ENCODE data around the gene TGFBR2. TPM values are rescaled to one million over a fixed set of nuclear protein-coding genes. Genes with fewer than 3 reads are reported as not detected.

The TGFBR2 gene
- total RNA-seq, 1 experiment from 2014 or later, result 16.1 TPM

DNA sequence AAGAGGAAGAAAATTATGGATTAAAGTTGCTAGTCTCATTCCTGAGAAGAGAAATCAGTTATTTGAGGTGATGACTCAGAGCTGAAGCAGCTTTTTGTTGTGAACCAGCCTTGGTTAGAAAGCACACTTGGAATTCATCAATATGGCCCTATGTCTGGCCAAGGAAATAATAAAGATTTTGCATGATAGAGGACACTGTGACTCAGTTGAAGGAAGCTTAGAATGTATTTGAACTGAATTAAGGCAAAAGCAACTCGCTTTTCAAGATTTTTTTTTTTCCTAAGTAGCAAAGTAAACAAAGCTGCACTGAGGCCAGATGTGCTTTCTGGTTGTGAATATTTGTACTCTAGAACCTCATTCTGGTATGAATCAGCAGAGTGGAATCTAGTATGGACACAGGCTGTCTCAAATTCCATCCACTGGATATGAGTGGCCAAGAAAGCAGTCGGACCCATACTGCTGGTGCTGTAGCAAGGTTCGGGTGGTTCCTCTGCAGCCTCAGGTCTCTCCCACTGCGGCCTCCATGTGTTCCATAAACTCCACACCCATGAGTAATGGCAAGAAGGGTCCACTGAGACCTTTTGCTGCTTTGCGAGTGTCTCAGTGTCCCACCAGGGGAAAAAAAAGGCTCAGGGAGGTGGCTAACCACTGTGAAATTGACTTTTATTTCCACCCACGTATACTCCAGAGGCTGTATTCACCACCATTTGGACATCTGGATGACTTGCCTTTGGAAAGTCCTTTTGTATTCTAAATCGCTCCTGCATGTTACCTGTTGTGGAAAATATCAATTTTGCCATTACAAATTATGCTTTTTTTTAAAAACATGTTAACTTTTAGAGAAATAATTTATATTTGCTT is 53.1 kb downstream of the TGFBR2 start:
- POLR2A ChIA-PET (ENCODE audit: low non-redundant PET), result no interaction called here
- Histone ChIP-seq H3K4me1 (ENCODE audit: insufficient read depth, low read length, poor library complexity, severe bottlenecking) (peaks cover 98% of the 10 kb centered on the region), H3K4me3 (ENCODE audit: low read depth, low read length, poor library complexity, severe bottlenecking) (peak overlapping the region; percentile 5), H3K27me3 (replicated peaks; ENCODE audit: insufficient read depth, low read depth, low read length, poor library complexity) (no peaks in the 10 kb centered on the region), H3K27ac (ENCODE audit: low read depth, low read length, poor library complexity, severe bottlenecking) (peak overlapping the region; percentile 92), H3K36me3 (ENCODE audit: insufficient read depth, low read length, poor library complexity, severe bottlenecking) (no peaks in the 10 kb centered on the region), H3K9me3 (ENCODE audit: low read depth, low read length, poor library complexity, severe bottlenecking) (no peaks in the 10 kb centered on the region)
- TF ChIP-seq, protein P1, sequence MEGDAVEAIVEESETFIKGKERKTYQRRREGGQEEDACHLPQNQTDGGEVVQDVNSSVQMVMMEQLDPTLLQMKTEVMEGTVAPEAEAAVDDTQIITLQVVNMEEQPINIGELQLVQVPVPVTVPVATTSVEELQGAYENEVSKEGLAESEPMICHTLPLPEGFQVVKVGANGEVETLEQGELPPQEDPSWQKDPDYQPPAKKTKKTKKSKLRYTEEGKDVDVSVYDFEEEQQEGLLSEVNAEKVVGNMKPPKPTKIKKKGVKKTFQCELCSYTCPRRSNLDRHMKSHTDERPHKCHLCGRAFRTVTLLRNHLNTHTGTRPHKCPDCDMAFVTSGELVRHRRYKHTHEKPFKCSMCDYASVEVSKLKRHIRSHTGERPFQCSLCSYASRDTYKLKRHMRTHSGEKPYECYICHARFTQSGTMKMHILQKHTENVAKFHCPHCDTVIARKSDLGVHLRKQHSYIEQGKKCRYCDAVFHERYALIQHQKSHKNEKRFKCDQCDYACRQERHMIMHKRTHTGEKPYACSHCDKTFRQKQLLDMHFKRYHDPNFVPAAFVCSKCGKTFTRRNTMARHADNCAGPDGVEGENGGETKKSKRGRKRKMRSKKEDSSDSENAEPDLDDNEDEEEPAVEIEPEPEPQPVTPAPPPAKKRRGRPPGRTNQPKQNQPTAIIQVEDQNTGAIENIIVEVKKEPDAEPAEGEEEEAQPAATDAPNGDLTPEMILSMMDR (conservative IDR thresholded peaks at IDR 0.05; ENCODE audit: low read depth, low read length), result no peak
- TF ChIP-seq EZH2 (IDR thresholded peaks at IDR 0.05; ENCODE audit: borderline replicate concordance, low read depth, low read length, poor library complexity, severe bottlenecking), result no peak
- intact Hi-C loops (cut with micrococcal nuclease; ENCODE audit: unreplicated experiment), result loop anchor here (5.0 kb wide), 1 partner anchor 33 kb away; no protein-coding TSS in a partner anchor
- no TSS peak for BruUV-seq (replicated peaks)
- CTCF ChIA-PET, result interaction anchor here (1.7 kb wide), 1 partner anchor 32 kb away, joined by 4 read pairs; no protein-coding TSS in a partner anchor
- DNase-seq (ENCODE audit: low spot score), result peak; percentile 76

GRCh38 chr3:30660136-30660535 is 53.7 kb downstream of the TGFBR2 start:
- Histone ChIP-seq H3K27ac (ENCODE audit: low read depth, low read length, poor library complexity, severe bottlenecking) (peak overlapping the region; percentile 92), H3K27me3 (replicated peaks; ENCODE audit: insufficient read depth, low read depth, low read length, poor library complexity) (no peaks in the 10 kb centered on the region), H3K9me3 (ENCODE audit: low read depth, low read length, poor library complexity, severe bottlenecking) (no peaks in the 10 kb centered on the region), H3K4me3 (ENCODE audit: low read depth, low read length, poor library complexity, severe bottlenecking) (no peak overlapping the region), H3K4me1 (ENCODE audit: insufficient read depth, low read length, poor library complexity, severe bottlenecking) (peaks cover 98% of the 10 kb centered on the region), H3K36me3 (ENCODE audit: insufficient read depth, low read length, poor library complexity, severe bottlenecking) (no peaks in the 10 kb centered on the region)
- intact Hi-C loops (cut with micrococcal nuclease; ENCODE audit: unreplicated experiment), result no loop called here
- ChIA-PET CTCF (no interaction called here), POLR2A (ENCODE audit: low non-redundant PET) (no interaction called here)
- no peak for DNase-seq (ENCODE audit: low spot score)
- BruUV-seq (replicated peaks), result no TSS peak
- TF ChIP-seq, protein P1 (conservative IDR thresholded peaks at IDR 0.05; ENCODE audit: low read depth, low read length), result no peak

DNA sequence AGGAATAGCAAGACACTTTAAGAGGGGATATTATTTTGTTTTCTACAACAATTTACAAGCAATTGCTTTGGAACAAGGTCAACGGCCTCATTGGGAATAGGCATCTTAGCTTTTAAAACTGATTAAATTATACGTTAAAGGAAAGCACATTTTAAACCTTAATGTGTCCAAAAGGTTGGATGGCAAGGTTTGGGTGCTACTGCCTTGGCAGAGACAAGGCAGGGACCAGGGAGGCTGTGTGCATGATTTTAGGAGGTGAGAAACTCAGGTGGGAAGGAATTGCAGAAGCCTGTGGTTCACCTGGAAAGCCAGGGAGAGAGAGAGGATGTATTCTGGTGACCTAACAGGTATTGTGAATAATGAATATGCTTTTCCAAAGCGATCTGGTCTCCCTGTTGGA is 54.3 kb downstream of the TGFBR2 start:
- Histone ChIP-seq H3K9me3 (ENCODE audit: low read depth, low read length, poor library complexity, severe bottlenecking) (no peaks in the 10 kb centered on the region), H3K4me3 (ENCODE audit: low read depth, low read length, poor library complexity, severe bottlenecking) (no peak overlapping the region), H3K27ac (ENCODE audit: low read depth, low read length, poor library complexity, severe bottlenecking) (peak overlapping the region; percentile 92), H3K4me1 (ENCODE audit: insufficient read depth, low read length, poor library complexity, severe bottlenecking) (peaks cover 98% of the 10 kb centered on the region), H3K36me3 (ENCODE audit: insufficient read depth, low read length, poor library complexity, severe bottlenecking) (no peaks in the 10 kb centered on the region), H3K27me3 (replicated peaks; ENCODE audit: insufficient read depth, low read depth, low read length, poor library complexity) (no peaks in the 10 kb centered on the region)
- no peak for DNase-seq (ENCODE audit: low spot score)
- intact Hi-C loops (cut with micrococcal nuclease; ENCODE audit: unreplicated experiment), result no loop called here
- ChIA-PET POLR2A (ENCODE audit: low non-redundant PET) (no interaction called here), CTCF (no interaction called here)
- BruUV-seq (replicated peaks), result no TSS peak
- TF ChIP-seq, protein P1 (conservative IDR thresholded peaks at IDR 0.05; ENCODE audit: low read depth, low read length), result no peak
- no peak for TF ChIP-seq EZH2 (IDR thresholded peaks at IDR 0.05; ENCODE audit: borderline replicate concordance, low read depth, low read length, poor library complexity, severe bottlenecking)
